ENCODE measurements around the gene FBXL2.

DNA sequence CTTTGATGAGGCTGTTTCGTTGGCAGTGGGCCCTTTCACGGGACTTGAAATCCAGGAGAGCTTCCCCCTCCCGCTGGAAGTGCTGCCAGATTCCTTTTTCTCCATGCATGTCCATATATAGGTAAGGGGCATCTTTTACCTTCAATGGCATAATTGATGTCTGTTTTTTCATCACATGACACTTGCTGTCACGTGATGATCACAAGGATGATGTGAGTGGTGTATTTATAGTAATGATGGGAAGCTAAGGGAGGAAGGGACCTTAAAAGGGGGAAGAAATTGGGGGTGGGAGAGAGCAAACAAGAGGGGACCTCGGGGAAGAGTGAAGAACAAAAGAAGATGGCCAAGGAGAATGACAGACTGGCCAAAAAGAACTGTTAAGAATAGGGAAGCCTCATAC is 47.3 kb upstream of the FBXL2 start:
- TF ChIP-seq, protein P1, sequence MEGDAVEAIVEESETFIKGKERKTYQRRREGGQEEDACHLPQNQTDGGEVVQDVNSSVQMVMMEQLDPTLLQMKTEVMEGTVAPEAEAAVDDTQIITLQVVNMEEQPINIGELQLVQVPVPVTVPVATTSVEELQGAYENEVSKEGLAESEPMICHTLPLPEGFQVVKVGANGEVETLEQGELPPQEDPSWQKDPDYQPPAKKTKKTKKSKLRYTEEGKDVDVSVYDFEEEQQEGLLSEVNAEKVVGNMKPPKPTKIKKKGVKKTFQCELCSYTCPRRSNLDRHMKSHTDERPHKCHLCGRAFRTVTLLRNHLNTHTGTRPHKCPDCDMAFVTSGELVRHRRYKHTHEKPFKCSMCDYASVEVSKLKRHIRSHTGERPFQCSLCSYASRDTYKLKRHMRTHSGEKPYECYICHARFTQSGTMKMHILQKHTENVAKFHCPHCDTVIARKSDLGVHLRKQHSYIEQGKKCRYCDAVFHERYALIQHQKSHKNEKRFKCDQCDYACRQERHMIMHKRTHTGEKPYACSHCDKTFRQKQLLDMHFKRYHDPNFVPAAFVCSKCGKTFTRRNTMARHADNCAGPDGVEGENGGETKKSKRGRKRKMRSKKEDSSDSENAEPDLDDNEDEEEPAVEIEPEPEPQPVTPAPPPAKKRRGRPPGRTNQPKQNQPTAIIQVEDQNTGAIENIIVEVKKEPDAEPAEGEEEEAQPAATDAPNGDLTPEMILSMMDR (IDR thresholded peaks at IDR 0.05): no peak
- TF ChIP-seq POLR2AphosphoS5 (IDR thresholded peaks at IDR 0.05) (no peak), POLR2A (IDR thresholded peaks at IDR 0.05) (no peak)

All from breast epithelium (tissue), 3 donors.